ENCODE measurements around the gene ZNF398.

ZNF398 gene

GRCh38 chr7:149196151-149196704, 49.0 kb downstream of the ZNF398 start:
- DNase-seq (ENCODE audit: low read depth in 2 of 2): no peak

GRCh38 chr7:149196705-149197171, 49.5 kb downstream of the ZNF398 start:
- DNase-seq (ENCODE audit: low read depth in 2 of 2): no peak

GRCh38 chr7:149197675-149198074, 50.4 kb downstream of the ZNF398 start:
- DNase-seq (ENCODE audit: low read depth in 2 of 2): no peak

GRCh38 chr7:149198161-149198816, 51.0 kb downstream of the ZNF398 start:
- DNase-seq (ENCODE audit: low read depth in 2 of 2): no peak

GRCh38 chr7:149199234-149199995, 52.2 kb downstream of the ZNF398 start:
- no peak for DNase-seq (ENCODE audit: low read depth in 2 of 2)

- peak in 1 of 2 donors; percentile 28 for DNase-seq (ENCODE audit: low read depth in 2 of 2)
Measured at GRCh38 chr7:149202831-149203231, 55.6 kb downstream of the ZNF398 start.

- no peak for DNase-seq (ENCODE audit: low read depth in 2 of 2)
Measured at GRCh38 chr7:149205690-149206381, 58.6 kb downstream of the ZNF398 start.

GRCh38 chr7:149207324-149208035, 60.2 kb downstream of the ZNF398 start:
- no peak for DNase-seq (ENCODE audit: low read depth in 2 of 2)

- peak; percentile 71 to 85 for DNase-seq (ENCODE audit: low read depth in 2 of 2)
Measured at GRCh38 chr7:149209518-149210269, 62.4 kb downstream of the ZNF398 start.

- no peak for DNase-seq (ENCODE audit: low read depth in 2 of 2)
Measured at GRCh38 chr7:149210551-149210950, 63.3 kb downstream of the ZNF398 start.

- DNase-seq (ENCODE audit: low read depth in 2 of 2): no peak
Measured at GRCh38 chr7:149214020-149214720, 66.9 kb downstream of the ZNF398 start.

GRCh38 chr7:149216402-149216801, 69.1 kb downstream of the ZNF398 start:
- no peak for DNase-seq (ENCODE audit: low read depth in 2 of 2)

GRCh38 chr7:149217570-149217969, 70.3 kb downstream of the ZNF398 start:
- no peak for DNase-seq (ENCODE audit: low read depth in 2 of 2)

- DNase-seq (ENCODE audit: low read depth in 2 of 2): no peak
Measured at GRCh38 chr7:149218469-149219420, 71.5 kb downstream of the ZNF398 start.

- DNase-seq (ENCODE audit: low read depth in 2 of 2): no peak
Measured at GRCh38 chr7:149220534-149220933, 73.3 kb downstream of the ZNF398 start.

GRCh38 chr7:149223176-149223575, 75.9 kb downstream of the ZNF398 start:
- DNase-seq (ENCODE audit: low read depth in 2 of 2): no peak

- DNase-seq (ENCODE audit: low read depth in 2 of 2): no peak
Measured at GRCh38 chr7:149223761-149224160, 76.5 kb downstream of the ZNF398 start.

- DNase-seq (ENCODE audit: low read depth in 2 of 2): no peak
Measured at GRCh38 chr7:149224352-149224751, 77.1 kb downstream of the ZNF398 start.

GRCh38 chr7:149225106-149225505, 77.9 kb downstream of the ZNF398 start:
- no peak for DNase-seq (ENCODE audit: low read depth in 2 of 2)
